HUES64 (cell line): ENCODE measurements around the gene PPP1R3E.

Experiments
- H3K27ac ChIP-seq: 2 replicates; pipeline ENCODE4 v1.7.0; 2013; ENCODE audit warnings: low read depth, low read length, inconsistent platforms
- H3K27me3 ChIP-seq: 2 replicates; pipeline ENCODE4 v1.6.1; 2013; ENCODE audit warnings: mild to moderate bottlenecking, low read length; ENCODE audit not compliant: insufficient read depth
- H3K36me3 ChIP-seq: 2 replicates; pipeline ENCODE4 v1.6.1; 2013; ENCODE audit warnings: mild to moderate bottlenecking, low read length; ENCODE audit not compliant: insufficient read depth
- H3K4me1 ChIP-seq: 2 replicates; pipeline ENCODE4 v1.6.1; 2013; ENCODE audit warnings: mild to moderate bottlenecking, low read length, moderate library complexity; ENCODE audit not compliant: insufficient read depth
- H3K4me3 ChIP-seq: 2 replicates; pipeline ENCODE4 v1.5.1; 2013; ENCODE audit warnings: mild to moderate bottlenecking, low read length, moderate library complexity
- H3K9ac ChIP-seq: 2 replicates; pipeline ENCODE4 v1.6.1; 2013; ENCODE audit warnings: mild to moderate bottlenecking, low read depth, low read length
- H3K9me3 ChIP-seq: 2 replicates; pipeline ENCODE4 v1.6.1; 2013; ENCODE audit warnings: low read depth, low read length; ENCODE audit not compliant: insufficient read depth
- WGBS: fragments of 150-250, 120-280 bp; methylation state at CpG from one replicate; pipeline ENCODE4 v1.1.7; 2013; ENCODE audit warnings: missing lambda C conversion rate; 5-methylcytosine and 5-hydroxymethylcytosine counted together

PPP1R3E gene

DNA sequence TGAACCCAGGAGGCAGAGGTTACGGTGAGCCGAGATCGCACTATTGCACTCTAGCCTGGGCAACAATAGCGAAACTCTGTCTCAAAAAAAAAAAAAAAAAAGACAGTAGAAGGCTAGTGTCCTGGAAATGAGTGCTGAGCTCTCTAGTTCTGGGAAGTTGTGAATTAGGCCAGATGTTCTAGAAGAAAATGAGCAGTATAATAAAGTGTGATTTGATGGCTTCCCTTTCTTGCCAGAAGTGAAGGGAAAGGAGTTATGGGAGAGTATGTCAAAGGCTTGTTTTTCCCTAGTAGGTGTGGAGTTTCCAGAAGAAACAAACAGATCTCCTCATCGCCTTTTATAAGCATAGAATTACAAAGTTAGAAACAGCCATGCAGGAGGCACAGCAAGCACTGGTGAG, 44.4 kb downstream of the PPP1R3E start:
- Histone ChIP-seq H3K9ac (no peak overlapping the region), H3K27ac (no peak overlapping the region), H3K4me3 (no peak overlapping the region), H3K36me3 (no peaks in the 10 kb centered on the region), H3K27me3 (peaks cover 6% of the 10 kb centered on the region), H3K4me1 (peaks cover 6% of the 10 kb centered on the region), H3K9me3 (no peaks in the 10 kb centered on the region)
- WGBS, result 95% methylated on average over 4 of the region's 5 CpGs

DNA sequence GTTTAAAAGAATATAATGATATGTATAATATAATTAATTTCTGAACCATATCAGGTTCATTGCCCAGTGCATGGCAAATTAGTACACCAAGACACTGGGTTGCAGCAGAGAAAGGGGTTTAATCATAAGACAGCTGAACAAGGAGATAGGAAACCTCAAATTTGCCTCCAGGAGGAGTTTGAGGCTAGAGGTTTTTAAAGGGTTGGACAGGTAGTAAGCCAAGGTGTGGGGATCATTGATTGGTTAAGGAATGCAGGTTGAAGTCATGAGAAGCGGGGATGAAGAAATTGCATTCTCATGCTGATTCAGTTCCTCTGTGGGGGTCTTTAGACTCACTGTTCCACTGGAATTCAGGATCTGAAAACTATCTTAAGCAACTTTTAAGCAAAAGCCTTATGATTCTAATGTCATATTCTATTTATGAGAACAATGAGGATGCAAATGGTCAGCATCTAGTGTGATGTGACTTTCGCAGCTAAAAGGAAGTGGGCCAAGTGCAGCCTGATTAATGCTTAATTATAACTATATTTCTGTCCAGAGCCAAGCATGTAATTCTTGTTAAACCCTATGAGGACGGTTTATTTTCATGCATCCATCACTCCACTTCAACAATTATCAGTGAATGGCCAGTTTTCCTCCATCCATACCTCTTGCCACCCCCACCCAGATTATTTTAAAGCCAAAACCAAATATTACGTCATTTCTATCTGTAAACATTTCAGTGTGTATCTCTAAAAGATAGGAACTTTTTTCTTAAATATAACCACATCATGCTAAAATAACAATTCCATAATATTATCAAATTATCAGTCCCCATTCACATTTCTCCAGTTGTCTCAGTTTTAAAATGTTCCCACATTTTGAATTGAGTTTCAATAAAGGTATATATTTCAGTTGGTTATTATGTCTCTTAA, 50.0 kb downstream of the PPP1R3E start:
- Histone ChIP-seq H3K27ac (peak overlapping the region; percentile 90), H3K4me3 (peak overlapping the region; percentile 29), H3K4me1 (peaks cover 31% of the 10 kb centered on the region), H3K9me3 (no peaks in the 10 kb centered on the region), H3K27me3 (no peaks in the 10 kb centered on the region), H3K9ac (peak overlapping the region; percentile 75), H3K36me3 (no peaks in the 10 kb centered on the region)
- 41% methylated on average over 4 of the region's 4 CpGs for WGBS

DNA sequence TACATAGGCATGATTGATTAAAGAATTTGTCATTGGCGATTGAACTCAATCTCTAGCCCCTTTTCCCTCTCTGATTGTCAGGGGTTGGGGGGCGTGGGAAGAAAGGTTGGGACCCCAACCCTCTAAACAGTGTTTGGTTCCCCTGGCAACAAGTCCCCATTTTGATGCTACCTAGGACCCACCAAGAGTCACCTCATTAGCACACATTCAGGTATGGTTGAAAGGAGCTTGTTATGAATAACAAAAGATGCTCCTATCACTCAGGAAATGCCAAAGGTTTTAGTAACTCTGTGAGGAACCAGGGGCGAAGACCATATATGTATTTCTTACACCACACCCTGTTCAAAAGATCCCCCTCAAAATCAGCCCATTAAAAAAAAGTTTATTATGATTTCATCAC, 50.7 kb downstream of the PPP1R3E start:
- no peaks in the 10 kb centered on the region for H3K9me3 ChIP-seq
- peak overlapping the region; percentile 75 for H3K9ac ChIP-seq
- no peaks in the 10 kb centered on the region for H3K36me3 ChIP-seq
- no peaks in the 10 kb centered on the region for H3K27me3 ChIP-seq
- peak overlapping the region; percentile 90 for H3K27ac ChIP-seq
- peak overlapping the region; percentile 29 for H3K4me3 ChIP-seq
- H3K4me1 ChIP-seq, result peaks cover 31% of the 10 kb centered on the region
- WGBS, result 38% methylated on average over 1 of the region's 3 CpGs

DNA sequence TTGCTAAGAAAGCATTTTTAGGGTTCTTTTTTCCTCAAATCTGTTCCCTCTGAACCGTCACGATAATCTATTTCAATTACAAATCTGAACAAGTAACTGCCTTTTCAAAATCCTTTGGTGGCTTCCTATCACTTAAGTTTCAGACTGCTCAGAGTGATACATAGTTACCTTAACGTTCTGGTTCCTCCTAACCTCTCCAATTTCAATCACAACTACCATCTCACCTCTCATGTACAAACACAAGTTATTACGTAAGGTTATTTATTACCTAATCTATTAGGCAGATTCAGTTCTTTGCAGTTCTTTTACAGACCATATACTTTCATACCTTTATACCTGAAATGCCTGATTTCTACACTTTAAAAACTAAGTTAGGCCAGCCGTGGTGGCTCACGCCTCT, 52.8 kb downstream of the PPP1R3E start:
- WGBS, result 90% methylated on average over 6 of the region's 6 CpGs
- Histone ChIP-seq H3K4me3 (no peak overlapping the region), H3K36me3 (no peaks in the 10 kb centered on the region), H3K4me1 (peaks cover 31% of the 10 kb centered on the region), H3K27me3 (no peaks in the 10 kb centered on the region), H3K9ac (no peak overlapping the region), H3K27ac (no peak overlapping the region), H3K9me3 (no peaks in the 10 kb centered on the region)

DNA sequence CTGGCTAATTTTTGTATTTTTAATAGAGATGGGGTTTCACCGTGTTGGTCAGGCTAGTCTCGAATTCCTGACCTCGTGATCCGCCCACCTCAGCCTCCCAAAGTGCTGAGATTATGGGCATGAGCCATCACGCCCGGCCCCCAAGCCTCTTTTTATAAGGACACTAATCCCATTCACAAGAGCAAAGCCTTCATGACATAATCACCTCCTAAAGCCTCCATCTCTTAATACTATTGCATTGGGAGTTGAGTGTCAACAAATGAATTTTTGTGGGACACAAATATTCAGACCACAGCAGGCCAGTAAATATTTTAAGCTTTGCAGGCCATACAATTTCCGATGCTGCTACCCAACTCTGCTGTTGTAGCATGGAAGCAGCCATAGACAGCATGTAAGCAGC, 54.1 kb downstream of the PPP1R3E start:
- no peaks in the 10 kb centered on the region for H3K36me3 ChIP-seq
- no peaks in the 10 kb centered on the region for H3K9me3 ChIP-seq
- 91% methylated on average over 7 of the region's 7 CpGs for WGBS
- H3K9ac ChIP-seq, result no peak overlapping the region
- no peak overlapping the region for H3K27ac ChIP-seq
- no peaks in the 10 kb centered on the region for H3K27me3 ChIP-seq
- H3K4me3 ChIP-seq, result no peak overlapping the region
- H3K4me1 ChIP-seq, result peaks cover 29% of the 10 kb centered on the region
